HG02571 (cell line): ENCODE measurements around the gene GRIK1.
"Not testable (repeated sequence)": the region's sequence is repeated elsewhere in the genome, so short reads cannot be mapped to it uniquely, and the experiment has no call there.

Experiments
- ATAC-seq: cut with Tn5 transposase; IDR thresholded peaks from one replicate; pipeline ENCODE4 v1.9.1; 2021; ENCODE audit warnings: mild to moderate bottlenecking, moderate library complexity; ENCODE audit not compliant: unreplicated experiment

GRIK1 gene

DNA sequence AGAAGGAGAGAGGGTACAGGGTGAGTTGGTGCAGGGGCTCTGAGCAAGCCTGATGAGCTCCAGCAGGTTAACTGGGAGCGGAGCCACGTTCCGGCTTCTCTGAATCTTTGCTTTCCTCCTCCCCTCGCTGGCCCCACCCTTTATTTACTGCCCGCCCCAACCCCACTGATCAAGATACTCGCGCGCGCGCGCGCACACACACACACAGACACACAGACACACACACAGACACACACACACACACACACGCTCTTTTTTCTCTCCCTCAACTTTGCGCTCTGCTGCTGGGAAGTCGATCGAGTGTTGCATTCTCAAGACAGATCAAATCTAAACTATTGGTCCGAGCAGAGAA, at the start of gene GRIK1:
GRIK1 (minus strand) TSS at position 73 of the 352 bp plus-strand sequence.
- no peak for ATAC-seq

DNA sequence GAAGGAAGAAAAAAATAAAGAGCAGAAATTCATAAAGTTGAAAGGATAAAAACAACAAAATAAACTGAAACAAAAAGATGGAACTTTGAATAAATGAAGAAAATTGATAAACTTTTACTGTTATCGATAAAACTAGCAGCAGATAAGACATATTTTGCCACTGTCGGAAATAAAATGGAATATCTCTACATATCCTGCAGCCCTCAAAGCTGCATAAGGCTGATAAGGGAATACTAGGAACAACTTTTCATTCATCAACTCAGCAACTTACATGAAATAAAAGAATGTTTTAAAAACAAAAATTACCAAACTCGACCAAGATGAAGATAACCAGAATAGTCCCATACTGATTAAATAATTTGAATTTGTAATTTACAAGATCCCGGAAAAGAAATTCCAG, 48.0 kb upstream of the GRIK1 start:
- ATAC-seq = no peak

DNA sequence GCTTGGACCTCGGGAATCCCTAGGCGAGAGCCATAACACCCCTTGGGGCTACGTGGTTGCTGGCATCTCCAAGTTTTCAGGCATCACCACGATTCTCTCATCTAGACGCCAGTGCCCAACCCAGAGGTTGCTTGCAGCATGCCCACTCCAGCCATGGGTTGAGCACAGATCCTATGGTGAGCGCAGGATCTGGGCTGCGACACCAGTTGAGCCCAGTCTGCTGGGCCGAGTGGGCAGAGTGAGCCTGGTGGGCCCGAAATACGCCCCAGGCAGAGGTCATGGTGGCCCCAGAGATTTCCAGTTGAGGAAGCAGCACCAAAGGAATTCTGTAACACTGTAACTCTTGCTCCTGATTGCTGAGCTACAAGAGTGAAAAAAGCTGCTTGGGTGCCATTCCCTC, 46.1 kb upstream of the GRIK1 start:
- no peak for ATAC-seq

DNA sequence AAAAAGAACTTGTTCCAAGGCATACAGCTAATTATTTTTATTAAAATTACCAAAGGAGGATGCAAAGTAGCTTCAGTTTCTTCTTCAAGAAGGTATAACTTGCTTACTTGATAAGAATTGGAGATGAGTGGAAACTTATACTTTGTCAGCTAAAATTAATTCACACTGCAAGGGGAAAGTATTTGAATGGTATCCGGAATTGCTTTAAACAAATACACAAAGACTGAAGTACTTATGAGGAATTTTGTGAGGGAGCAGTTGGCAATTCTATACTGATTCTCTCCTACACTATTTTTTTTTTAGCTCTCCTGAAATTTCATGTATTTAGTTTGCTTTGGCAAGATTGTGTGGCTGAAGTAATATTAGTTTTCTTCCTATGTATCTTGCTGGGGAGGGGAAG, 39.2 kb upstream of the GRIK1 start:
- no peak for ATAC-seq

DNA sequence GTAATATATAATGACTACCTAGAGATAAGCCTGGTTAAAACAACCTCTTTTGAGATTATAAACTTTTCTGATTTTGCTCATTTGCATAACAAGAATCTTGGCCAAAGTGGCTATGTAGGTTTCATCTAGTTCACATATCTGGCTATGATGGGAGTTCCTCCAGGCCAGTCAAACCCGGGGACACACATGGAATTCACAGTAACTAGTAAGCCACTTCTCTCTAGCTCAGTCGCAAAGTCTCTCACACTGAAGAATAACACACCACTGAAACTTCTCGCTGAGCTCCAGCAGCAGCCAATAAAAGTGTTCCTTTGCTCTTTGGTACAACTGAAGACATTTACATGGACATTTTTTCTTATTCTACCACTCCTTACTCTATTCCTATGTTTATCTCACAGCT, 36.0 kb upstream of the GRIK1 start:
- no peak for ATAC-seq

DNA sequence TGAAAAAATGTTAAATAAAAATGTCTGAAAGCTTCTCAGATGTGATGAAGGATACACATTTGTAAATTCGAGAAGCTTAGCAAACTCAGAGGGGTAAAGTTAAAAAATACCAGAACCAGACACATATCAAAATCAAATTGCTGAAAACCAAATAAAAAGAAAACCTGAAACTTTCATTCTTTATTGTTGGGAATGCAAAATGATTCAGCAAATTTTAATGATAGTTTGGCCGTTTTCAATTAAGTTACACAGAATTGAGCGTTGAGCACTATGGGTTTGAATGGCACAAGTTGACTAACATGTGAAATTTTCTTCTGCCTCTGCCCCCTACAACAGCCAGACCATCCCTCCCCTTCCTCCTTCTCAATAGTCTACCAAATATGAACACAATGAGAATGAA, 33.5 kb upstream of the GRIK1 start:
- no peak for ATAC-seq

- ATAC-seq = no peak
Measured at GRCh38 chr21:29961291-29962027, 21.7 kb upstream of the GRIK1 start.

DNA sequence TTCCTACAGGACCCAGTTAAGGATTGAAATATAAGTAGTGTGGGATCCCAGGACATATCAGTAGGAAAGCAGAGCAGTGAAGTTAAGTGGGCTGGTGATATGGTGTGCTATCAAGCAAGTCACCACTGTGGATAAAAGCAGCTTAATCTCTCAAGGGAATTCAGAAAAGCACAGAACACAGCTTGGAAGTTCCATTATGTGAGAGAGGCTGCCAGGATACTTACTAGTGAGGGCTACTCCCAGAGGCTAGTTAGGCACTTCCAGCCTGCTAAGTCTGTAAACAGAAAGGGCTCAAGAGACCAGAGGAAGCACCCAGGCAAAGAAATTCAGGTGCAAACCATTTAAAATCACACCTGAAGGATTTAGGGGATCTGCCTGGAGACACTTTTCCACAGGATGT, 18.8 kb upstream of the GRIK1 start:
- ATAC-seq = no peak

DNA sequence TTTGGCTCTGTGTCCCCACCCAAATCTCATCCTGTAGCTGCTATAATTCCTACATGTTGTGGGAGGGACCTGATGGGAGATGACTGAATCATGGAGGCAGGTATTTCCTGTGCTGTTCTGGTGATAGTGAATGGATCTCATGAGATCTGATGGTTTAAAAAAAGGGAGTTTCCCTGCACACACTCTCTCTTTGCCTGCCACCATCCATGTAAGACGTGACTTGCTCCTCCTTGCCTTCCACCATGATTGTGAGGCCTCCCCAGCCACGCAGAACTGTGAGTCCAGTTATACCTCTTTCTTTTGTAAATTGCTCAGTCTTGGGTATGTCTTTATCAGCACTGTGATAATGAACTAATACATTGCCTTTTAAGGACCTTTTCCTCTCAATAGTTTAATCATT, 18.2 kb upstream of the GRIK1 start:
- not testable (repeated sequence) for ATAC-seq

DNA sequence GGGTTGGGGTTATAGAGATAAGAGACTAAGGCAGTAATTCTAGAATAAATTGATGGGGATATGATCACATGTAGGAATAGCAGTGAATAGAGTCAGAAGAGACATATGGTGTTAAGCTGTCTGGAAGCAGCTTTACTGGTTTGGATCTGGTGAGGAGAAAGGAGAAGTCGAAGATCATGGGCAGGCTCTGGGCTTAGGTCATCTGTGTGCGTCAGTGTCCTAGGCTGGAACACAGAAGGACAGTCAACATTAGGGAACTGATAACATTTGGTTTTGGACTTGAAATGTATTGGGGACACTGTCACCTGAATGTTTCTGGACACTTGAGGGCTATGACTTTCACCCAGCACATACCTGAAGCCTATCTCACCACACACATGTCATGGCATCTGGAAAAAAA, 13.9 kb upstream of the GRIK1 start:
- ATAC-seq = no peak

GRCh38 chr21:29953072-29953471, 13.3 kb upstream of the GRIK1 start:
- no peak for ATAC-seq

GRCh38 chr21:29951911-29952310, 12.1 kb upstream of the GRIK1 start:
- no peak for ATAC-seq

- no peak for ATAC-seq
Measured at GRCh38 chr21:29949991-29950390, 10.2 kb upstream of the GRIK1 start.

DNA sequence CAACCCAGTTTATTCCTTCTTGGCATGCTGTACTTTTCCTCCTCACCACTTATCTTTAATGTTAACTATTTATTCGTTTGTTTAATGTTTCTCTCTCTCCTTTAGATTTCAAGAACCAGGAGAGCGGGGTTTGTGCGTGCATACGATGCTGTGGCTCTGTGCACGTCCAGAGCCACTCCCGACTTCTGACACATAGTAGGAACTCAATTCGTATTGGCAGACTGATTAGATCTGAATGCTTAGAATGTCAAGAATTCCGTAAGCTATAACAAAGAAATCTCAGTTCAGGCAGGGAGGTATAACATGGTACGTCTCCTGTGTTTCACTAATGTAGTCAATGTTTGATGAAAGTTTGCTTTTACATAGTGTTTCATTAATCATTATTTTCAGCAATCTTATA, 7.3 kb upstream of the GRIK1 start:
- no peak for ATAC-seq

- no peak for ATAC-seq
Measured at GRCh38 chr21:29943885-29944284, 4.1 kb upstream of the GRIK1 start.

GRCh38 chr21:29942034-29942433, 2.2 kb upstream of the GRIK1 start:
- no peak for ATAC-seq

DNA sequence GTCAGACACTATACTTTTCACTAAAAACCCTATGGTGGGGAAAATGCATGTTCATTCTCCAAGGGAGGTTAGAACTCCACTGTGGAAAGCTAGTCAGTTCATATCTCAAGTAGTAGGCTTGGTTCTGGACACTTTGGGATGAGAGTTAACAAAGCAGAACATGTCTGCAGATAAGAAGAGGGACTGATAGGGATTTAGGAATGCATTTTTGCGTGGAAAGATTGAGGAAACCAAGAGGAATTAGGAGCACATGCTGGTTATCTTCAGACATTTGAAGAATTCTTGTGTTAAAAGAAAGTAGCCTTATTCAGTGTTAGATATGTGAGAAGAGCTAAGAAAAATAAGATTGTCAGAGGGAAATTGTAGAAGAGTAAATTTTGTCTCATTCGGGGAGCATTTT, 1.2 kb upstream of the GRIK1 start:
- ATAC-seq = no peak

DNA sequence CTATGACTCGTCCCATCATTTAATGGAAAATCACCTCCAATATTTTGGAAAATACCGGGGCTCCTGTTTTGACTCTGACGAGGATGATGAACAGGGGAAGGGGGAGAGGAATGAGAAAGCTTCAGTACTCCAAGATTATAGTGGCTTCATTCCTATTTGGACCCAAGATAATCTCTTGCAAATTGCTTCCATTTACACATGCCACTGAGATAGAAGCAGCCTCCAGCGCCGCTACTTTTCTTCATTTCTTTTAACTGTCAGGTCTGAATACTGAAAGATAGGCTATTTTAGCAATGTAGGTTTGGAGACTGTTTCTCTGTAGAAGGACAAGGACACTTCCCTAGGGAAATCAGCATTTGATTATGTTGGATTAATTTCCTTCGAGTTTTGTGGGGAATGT, 565 bp upstream of the GRIK1 start:
- ATAC-seq = no peak

DNA sequence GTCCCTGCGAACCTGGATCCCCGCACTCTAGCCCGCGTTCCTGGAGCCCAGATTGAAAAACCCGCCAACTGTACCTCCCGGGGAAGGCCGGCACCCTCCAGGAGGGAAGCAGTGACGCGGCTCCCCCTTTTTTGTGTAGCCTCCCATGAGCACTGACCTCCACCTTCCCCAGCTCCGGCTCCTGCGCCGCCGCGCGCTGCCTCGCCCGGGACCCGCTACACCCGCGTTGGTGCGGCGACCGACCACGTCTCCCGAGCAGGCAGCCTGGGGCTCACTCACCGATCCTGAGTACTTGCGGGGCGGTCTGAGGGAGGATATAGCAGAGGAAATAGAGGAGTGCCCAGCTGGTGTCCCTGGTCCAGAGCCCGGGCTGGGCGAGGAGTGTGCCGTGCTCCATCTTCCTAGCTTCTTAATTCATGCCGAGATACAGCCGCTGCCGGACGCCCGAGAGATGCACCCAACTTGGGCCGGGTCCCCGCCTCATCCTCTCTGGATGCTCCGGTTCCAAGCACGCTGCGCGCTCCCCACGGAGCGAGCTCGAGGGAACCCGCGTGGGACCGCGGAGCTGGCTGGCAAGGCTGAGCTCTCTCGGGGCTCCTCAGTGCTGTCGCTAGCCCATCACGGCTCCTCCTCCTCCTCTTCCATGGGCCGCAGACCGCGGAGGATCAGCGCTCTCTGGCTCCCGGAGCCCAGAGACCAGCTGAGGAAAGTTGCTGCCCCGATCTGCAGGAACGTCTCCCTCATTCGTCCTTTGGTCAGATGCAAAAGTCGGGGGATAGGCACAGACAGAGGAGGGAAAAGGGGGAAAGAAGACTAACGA, 482 bp downstream of the GRIK1 start:
- no peak for ATAC-seq

DNA sequence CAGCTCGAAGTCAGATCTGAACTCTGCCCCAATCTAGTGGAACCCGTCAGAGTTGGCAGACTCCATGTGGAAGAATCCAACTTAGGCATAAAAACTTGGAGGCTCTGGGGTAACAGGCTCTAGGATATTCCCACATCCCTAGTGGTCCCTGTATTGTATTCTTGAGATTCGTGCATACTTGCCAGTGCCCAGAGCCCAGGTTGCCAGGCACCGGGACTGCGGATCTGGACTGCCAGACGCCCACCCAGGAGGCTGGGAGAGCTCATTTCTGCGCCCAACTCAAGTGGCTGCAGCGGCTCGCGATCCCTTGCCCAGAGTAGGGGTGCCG, 1.1 kb downstream of the GRIK1 start:
- no peak for ATAC-seq

- ATAC-seq = no peak
Measured at GRCh38 chr21:29933088-29933487, 6.7 kb downstream of the GRIK1 start.

- ATAC-seq = no peak
Measured at GRCh38 chr21:29928537-29928936, 11.3 kb downstream of the GRIK1 start.

GRCh38 chr21:29920938-29921337, 18.9 kb downstream of the GRIK1 start:
- no peak for ATAC-seq
